GM18499 (cell line): ENCODE data around the gene NAA10.

Experiments used
- ATAC-seq: cut with Tn5 transposase; IDR thresholded peaks from one replicate; pipeline ENCODE4 v1.9.1; 2021; ENCODE audit warnings: moderate number of reproducible peaks; ENCODE audit not compliant: insufficient read depth, unreplicated experiment

The NAA10 gene

GRCh38 chrX:153950127-153950526 lies 15.3 kb upstream of the NAA10 start:
- no peak for ATAC-seq

- ATAC-seq = no peak
These were observed 14.3 kb upstream of the NAA10 start for GRCh38 chrX:153948847-153949805.

GRCh38 chrX:153948002-153948466 lies 13.2 kb upstream of the NAA10 start:
- no peak for ATAC-seq

GRCh38 chrX:153947009-153947769 lies 12.4 kb upstream of the NAA10 start:
- no peak for ATAC-seq

GRCh38 chrX:153945956-153946943 lies 11.4 kb upstream of the NAA10 start:
- ATAC-seq = no peak

- ATAC-seq = no peak
These were observed 9.9 kb upstream of the NAA10 start for GRCh38 chrX:153944800-153945150.

GRCh38 chrX:153944140-153944799 lies 9.4 kb upstream of the NAA10 start, which contains the start of gene RENBP:
Gene RENBP (minus strand): TSS chrX:153944643. CDS start chrX:153944610, 33 bp downstream.
- ATAC-seq = no peak

GRCh38 chrX:153941336-153942252 lies 6.8 kb upstream of the NAA10 start:
- ATAC-seq = no peak

GRCh38 chrX:153939573-153939972 lies 4.7 kb upstream of the NAA10 start:
- no peak for ATAC-seq

- ATAC-seq = no peak
These were observed 3.5 kb upstream of the NAA10 start for GRCh38 chrX:153938226-153938786.

GRCh38 chrX:153937056-153937455 lies 2.2 kb upstream of the NAA10 start:
- ATAC-seq = no peak

GRCh38 chrX:153935326-153935851 lies 552 bp upstream of the NAA10 start:
- ATAC-seq = no peak

- ATAC-seq = no peak
These were observed 582 bp downstream of the NAA10 start for GRCh38 chrX:153934148-153934761.

GRCh38 chrX:153933748-153934147 lies 1.1 kb downstream of the NAA10 start:
- ATAC-seq = no peak

- no peak for ATAC-seq
These were observed 2.5 kb downstream of the NAA10 start for GRCh38 chrX:153932220-153932915.

- no peak for ATAC-seq
These were observed 3.1 kb downstream of the NAA10 start for GRCh38 chrX:153931748-153932147.

GRCh38 chrX:153931151-153931550 lies 3.7 kb downstream of the NAA10 start:
- ATAC-seq = no peak
